PFSK-1 (cell line): ENCODE measurements around the gene FAM3B.

Source experiments
- FOXP2 ChIP-seq: optimal IDR thresholded peaks from 2 replicates; pipeline ENCODE3; 2011; ENCODE audit warnings: borderline replicate concordance, control low read depth, inconsistent platforms; ENCODE audit not compliant: insufficient read depth; ENCODE audit errors: extremely low read length, extremely low read depth
- POLR2AphosphoS5 ChIP-seq: IDR thresholded peaks from 2 replicates; pipeline ENCODE4 v1.6.1; 2012; ENCODE audit warnings: low read depth, mild to moderate bottlenecking, control low read depth, low read length, moderate library complexity
- SIN3A ChIP-seq: IDR thresholded peaks from 2 replicates; pipeline ENCODE4 v1.6.1; 2012; ENCODE audit warnings: mild to moderate bottlenecking, low read length, moderate library complexity, borderline replicate concordance; ENCODE audit not compliant: insufficient read depth
- TAF1 ChIP-seq: IDR thresholded peaks from 2 replicates; pipeline ENCODE4 v1.6.1; 2012; ENCODE audit warnings: low read length, control low read depth, borderline replicate concordance; ENCODE audit not compliant: insufficient read depth
- TF ChIP-seq, protein P1 (sequence below), 2 experiments: IDR thresholded peaks; 2 replicates each; pipeline versions ENCODE4 v1.6.1 to v1.8.0; 2011 to 2012; ENCODE audit warnings: low read depth in 2 of 2, low read length in 2 of 2, control low read depth in 1 of 2, inconsistent platforms in 1 of 2, mild to moderate bottlenecking in 1 of 2, moderate library complexity in 1 of 2; ENCODE audit not compliant: insufficient read depth in 1 of 2

DNA sequence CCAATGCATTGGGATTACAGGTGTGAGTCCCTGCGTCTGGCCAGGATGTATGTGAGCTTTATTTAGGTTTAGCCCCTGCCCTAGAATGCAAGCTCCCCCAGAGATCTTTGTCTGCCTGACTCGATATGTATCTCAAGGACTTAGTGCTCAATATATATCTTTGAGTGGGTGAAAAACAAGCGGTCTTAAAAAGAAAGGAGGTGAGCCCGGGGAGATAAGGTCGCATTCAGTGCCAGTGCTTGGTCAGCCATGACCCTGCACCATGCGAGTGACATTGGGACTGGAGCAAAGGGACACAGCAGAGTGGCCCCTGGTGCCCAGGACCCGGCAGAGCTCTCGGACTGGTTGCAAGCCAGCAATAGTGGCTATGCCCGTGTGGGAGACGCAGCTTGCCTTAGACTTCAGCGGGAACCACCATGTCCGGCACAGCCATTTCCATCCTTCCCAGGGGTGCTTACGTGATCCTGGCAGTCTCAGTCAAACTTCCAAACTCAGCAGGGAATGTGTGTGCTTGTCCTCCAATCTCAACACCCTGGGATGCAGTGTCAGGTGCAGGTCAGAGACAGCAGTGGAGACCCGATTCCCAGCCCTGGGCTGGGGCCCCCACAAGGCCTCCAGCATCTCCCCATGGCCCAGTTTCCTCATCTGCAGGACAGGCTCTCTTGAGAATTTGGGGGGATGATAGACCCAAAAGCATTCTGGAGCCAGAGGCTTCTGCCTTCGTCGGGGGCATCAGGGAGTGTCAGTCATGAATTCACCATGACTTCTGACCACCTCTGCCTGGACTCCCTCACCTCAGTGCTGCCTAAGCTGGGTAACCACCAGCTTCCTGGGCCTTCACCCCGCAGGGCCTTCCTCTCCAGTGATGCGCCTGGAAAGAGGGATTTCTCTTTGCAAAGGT, 47.0 kb downstream of the FAM3B start:
- TF ChIP-seq, protein P1, sequence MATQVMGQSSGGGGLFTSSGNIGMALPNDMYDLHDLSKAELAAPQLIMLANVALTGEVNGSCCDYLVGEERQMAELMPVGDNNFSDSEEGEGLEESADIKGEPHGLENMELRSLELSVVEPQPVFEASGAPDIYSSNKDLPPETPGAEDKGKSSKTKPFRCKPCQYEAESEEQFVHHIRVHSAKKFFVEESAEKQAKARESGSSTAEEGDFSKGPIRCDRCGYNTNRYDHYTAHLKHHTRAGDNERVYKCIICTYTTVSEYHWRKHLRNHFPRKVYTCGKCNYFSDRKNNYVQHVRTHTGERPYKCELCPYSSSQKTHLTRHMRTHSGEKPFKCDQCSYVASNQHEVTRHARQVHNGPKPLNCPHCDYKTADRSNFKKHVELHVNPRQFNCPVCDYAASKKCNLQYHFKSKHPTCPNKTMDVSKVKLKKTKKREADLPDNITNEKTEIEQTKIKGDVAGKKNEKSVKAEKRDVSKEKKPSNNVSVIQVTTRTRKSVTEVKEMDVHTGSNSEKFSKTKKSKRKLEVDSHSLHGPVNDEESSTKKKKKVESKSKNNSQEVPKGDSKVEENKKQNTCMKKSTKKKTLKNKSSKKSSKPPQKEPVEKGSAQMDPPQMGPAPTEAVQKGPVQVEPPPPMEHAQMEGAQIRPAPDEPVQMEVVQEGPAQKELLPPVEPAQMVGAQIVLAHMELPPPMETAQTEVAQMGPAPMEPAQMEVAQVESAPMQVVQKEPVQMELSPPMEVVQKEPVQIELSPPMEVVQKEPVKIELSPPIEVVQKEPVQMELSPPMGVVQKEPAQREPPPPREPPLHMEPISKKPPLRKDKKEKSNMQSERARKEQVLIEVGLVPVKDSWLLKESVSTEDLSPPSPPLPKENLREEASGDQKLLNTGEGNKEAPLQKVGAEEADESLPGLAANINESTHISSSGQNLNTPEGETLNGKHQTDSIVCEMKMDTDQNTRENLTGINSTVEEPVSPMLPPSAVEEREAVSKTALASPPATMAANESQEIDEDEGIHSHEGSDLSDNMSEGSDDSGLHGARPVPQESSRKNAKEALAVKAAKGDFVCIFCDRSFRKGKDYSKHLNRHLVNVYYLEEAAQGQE (IDR thresholded peaks at IDR 0.05; ENCODE audit: insufficient read depth in 1 of 2, low read depth in 2 of 2, low read length in 2 of 2) = no peak
- TF ChIP-seq POLR2AphosphoS5 = no peak
- TF ChIP-seq SIN3A = no peak
- TF ChIP-seq FOXP2 = no peak
- no peak for TF ChIP-seq TAF1
